BJ (cell line): Measurements from ENCODE around the gene PLEKHD1. TPM values are rescaled to one million over a fixed set of nuclear protein-coding genes. Genes with fewer than 3 reads are reported as not detected.

ENCODE experiments used
- CTCF ChIA-PET: fragments of 350-600 bp; formaldehyde crosslinking; extraction: SDS; loops from one replicate; lab custom pipeline; 2021; ENCODE audit warnings: antibody characterized with exemption, inconsistent platforms; lab: Yijun Ruan, JAX
- POLR2A ChIA-PET: fragments of 300-600 bp; sonication (Branson Sonifier 250); formaldehyde crosslinking; extraction: SDS; loops from one replicate; lab custom pipeline; 2021; ENCODE audit warnings: antibody characterized with exemption; lab: Charles Lee
- DNase-seq: peaks from one replicate; pipeline ENCODE4 v3.0.0-alpha.2; 2011; ENCODE audit warnings: low read depth
- H3K27me3 ChIP-seq: 2 replicates; pipeline ENCODE4 v1.6.0; 2011; ENCODE audit warnings: low read length; ENCODE audit not compliant: control insufficient read depth, insufficient read depth
- H3K36me3 ChIP-seq: 2 replicates; pipeline ENCODE4 v1.5.1; 2011; ENCODE audit warnings: low read length; ENCODE audit not compliant: control insufficient read depth, insufficient read depth
- H3K4me3 ChIP-seq: 2 replicates; pipeline ENCODE4 v1.5.1; 2011; ENCODE audit warnings: low read depth, mild to moderate bottlenecking, control low read depth, low read length
- CTCF ChIP-seq: IDR thresholded peaks from 2 replicates; pipeline ENCODE4 v1.5.1; 2011; ENCODE audit warnings: low read depth, mild to moderate bottlenecking, control low read depth, inconsistent platforms, low read length, moderate library complexity; ENCODE audit not compliant: insufficient read depth
- polyA plus RNA-seq: library from polyadenylated mRNA; depleted of rRNA; stranded (reverse); fragments of >200 nt; gene quantifications from 2 replicates; pipeline ENCODE4 v1.2.3, GENCODE V29; 2011

PLEKHD1 gene
- polyA plus RNA-seq, 1 experiment, result 0.01 TPM

DNA sequence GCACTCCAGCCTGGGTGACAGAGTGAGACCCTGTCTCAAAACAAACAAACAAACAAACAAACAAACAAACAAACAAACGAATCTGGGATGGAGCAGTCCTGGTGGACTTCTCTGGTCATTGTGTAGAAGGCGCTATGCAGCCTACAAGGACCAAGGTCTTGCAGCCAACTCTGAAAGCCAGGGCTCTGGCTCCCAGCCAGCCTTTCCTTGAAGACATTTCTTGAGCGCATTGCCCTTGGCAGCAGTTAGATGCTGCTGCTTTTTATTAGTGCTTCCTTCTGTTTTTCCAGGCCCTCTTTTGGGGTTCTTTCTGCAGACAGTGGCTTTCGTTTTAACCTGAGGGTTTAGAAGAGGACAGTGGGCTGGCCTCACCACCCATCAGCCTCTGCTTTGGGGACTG, 70.0 kb downstream of the PLEKHD1 start:
- CTCF ChIA-PET, result interaction anchor here (1.3 kb wide), 1 partner anchor 25 kb away, joined by 3 read pairs; no protein-coding TSS in a partner anchor
- H3K4me3 ChIP-seq, result no peak overlapping the region
- DNase-seq, result no peak
- no peak for TF ChIP-seq CTCF
- POLR2A ChIA-PET, result no interaction called here
- no peaks in the 10 kb centered on the region for H3K36me3 ChIP-seq
- H3K27me3 ChIP-seq, result peaks cover 6% of the 10 kb centered on the region

DNA sequence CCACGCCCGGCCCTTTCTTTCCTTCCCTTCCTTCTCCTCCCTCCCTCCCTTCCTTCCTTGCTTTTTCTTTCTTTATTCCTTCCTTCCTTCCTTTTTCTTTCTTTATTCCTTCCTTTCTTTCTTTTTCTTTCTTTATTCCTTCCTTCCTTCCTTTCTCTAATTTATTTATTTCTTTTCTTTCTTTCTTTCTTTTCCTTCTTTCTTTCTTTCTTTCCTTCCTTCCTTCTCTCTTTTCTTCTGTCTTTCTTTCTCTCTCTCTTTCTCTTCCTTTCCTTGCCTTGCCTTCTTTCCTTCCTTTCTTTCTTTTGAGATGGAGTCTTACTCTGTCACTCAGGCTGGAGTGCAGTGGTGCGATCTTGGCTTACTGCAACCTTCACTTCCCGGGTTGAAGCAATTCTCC, 74.2 kb downstream of the PLEKHD1 start:
- H3K36me3 ChIP-seq, result no peaks in the 10 kb centered on the region
- ChIA-PET POLR2A (no interaction called here), CTCF (interaction anchor here (3.7 to 3.8 kb wide), 2 partner anchors 10 to 14 kb away, joined by 19 to 31 read pairs; partner anchors contain the start of gene CCDC177)
- H3K27me3 ChIP-seq, result peaks cover 15% of the 10 kb centered on the region
- H3K4me3 ChIP-seq, result no peak overlapping the region
- no peak for DNase-seq
- no peak for TF ChIP-seq CTCF

GRCh38 chr14:69559581-69560011, 75.1 kb downstream of the PLEKHD1 start:
- DNase-seq, result no peak
- peaks cover 19% of the 10 kb centered on the region for H3K27me3 ChIP-seq
- POLR2A ChIA-PET, result no interaction called here
- H3K36me3 ChIP-seq, result no peaks in the 10 kb centered on the region
- TF ChIP-seq CTCF, result no peak
- H3K4me3 ChIP-seq, result no peak overlapping the region
- CTCF ChIA-PET, result interaction anchor here (0.7 to 3.8 kb wide), 3 partner anchors 11 to 167 kb away, joined by 3 to 31 read pairs (median 19); partner anchors contain the start of gene CCDC177

DNA sequence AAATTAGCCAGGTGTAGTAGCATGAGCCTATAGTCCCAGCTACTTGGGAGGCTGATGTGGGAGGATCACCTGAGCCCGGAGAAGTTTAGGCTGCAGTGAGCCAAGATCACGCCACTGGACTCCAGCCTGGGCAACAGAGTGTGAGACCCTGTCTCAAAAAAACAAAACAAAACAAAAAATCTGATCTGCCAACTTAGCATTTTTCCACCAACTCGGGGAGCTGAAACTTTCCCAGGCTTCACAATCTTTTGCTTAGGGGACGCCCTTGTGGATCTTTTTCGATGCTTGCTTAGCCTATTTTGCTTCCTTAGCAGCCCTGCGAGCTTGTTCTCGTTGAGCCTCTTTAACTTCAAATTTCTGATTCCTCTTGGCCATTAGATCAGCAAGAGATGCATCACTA, 76.3 kb downstream of the PLEKHD1 start:
- TF ChIP-seq CTCF, result no peak
- no peaks in the 10 kb centered on the region for H3K36me3 ChIP-seq
- ChIA-PET CTCF (interaction anchor here (1.1 to 3.7 kb wide), 3 partner anchors 12 to 258 kb away, joined by 3 to 31 read pairs (median 3); partner anchors contain the start of gene CCDC177), POLR2A (no interaction called here)
- H3K27me3 ChIP-seq, result peaks cover 20% of the 10 kb centered on the region
- H3K4me3 ChIP-seq, result no peak overlapping the region
- no peak for DNase-seq

DNA sequence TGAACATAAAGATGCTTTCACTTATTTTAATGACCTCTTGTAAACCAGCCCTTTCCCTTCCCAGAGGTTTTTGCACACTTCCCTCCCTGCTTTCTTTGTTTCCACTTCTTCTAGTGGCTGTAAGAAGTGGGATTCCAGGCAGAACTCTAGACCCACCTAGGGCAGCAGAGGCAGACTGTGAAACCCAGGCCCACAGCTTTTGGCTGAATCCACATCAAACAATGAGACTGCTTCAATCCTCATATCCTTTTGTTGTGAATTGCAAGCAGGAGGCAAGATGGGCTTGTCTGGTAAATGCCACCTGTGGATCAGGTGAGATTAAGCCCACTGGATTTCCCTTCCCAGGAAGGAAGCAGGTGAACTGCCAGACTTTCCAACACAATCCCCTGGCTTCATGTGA, 77.4 kb downstream of the PLEKHD1 start:
- Histone ChIP-seq H3K36me3 (no peaks in the 10 kb centered on the region), H3K4me3 (no peak overlapping the region), H3K27me3 (peaks cover 19% of the 10 kb centered on the region)
- no peak for DNase-seq
- no peak for TF ChIP-seq CTCF
- POLR2A ChIA-PET, result no interaction called here
- CTCF ChIA-PET, result interaction anchor here (1.1 to 3.7 kb wide), 2 partner anchors 11 to 26 kb away, joined by 3 to 31 read pairs; partner anchors contain the start of gene CCDC177
